ENCODE measurements around the gene IGFBP2. TPM values are rescaled to one million over a fixed set of nuclear protein-coding genes. Genes with fewer than 3 reads are reported as not detected.

The IGFBP2 gene
- total and polyA plus RNA-seq, 2 of the 8 experiments (the other 6 are each of a cell fraction or from before 2014, with no cell fraction given) = 326 to 782 TPM

- H2AFZ ChIP-seq (ENCODE audit: low read length) = no peak overlapping the region
Observed at GRCh38 chr2:216596980-216597509, 36.2 kb upstream of the IGFBP2 start.

More at GRCh38 chr2:216596980-216597509, 36.2 kb upstream of the IGFBP2 start:
- CTCF ChIA-PET (ENCODE audit: partially characterized antibody) = interaction anchor here (0.9 to 1.9 kb wide), 4 partner anchors 19 to 78 kb away, joined by 3 to 6 read pairs (median 4); no protein-coding TSS in a partner anchor
- FAIRE-seq = no peak
- no peak overlapping the region for H2BK120ac ChIP-seq (replicated peaks; ENCODE audit: low read depth, low read length)
- H3K4ac ChIP-seq (replicated peaks; ENCODE audit: insufficient read length, low read depth, low read length) = no peak overlapping the region
- H3K9ac ChIP-seq (replicated peaks in 1 of 4; ENCODE audit: extremely low read depth in 1 of 4, low read depth in 3 of 4, low read length in 3 of 4) = no peak overlapping the region
- H3K23me2 ChIP-seq (ENCODE audit: low read depth, low read length) = no peaks in the 10 kb centered on the region; the same call in 1 of the 2 replicates
- H3K14ac ChIP-seq (ENCODE audit: insufficient read length) = no peak overlapping the region
- no peaks in the 10 kb centered on the region for H3K27me3 ChIP-seq (replicated peaks in 1 of 4; ENCODE audit: control insufficient read depth in 3 of 4, extremely low read depth in 1 of 4, insufficient read depth in 3 of 4, low read length in 3 of 4)
- no peak overlapping the region for H3K56ac ChIP-seq (replicated peaks; ENCODE audit: insufficient read length, low read depth, low read length)
- no peak for TF ChIP-seq CTBP2 (IDR thresholded peaks at IDR 0.05; ENCODE audit: borderline replicate concordance, insufficient read depth, insufficient read length, low read length)
- no peak for TF ChIP-seq YY1 (IDR thresholded peaks at IDR 0.05; ENCODE audit: low read depth, low read length)
- no peak overlapping the region for H3K4me2 ChIP-seq (ENCODE audit: insufficient read depth in 1 of 2, low read depth in 2 of 2, low read length in 2 of 2)
- H3K4me3 ChIP-seq (ENCODE audit: extremely low read depth in 1 of 4, insufficient read depth in 2 of 4, low read depth in 3 of 4, low read length in 4 of 4) = no peak overlapping the region
- WGBS, 2 experiments (ENCODE audit: extremely low coverage in 1 of 2, insufficient coverage in 1 of 2, insufficient read length in 1 of 2, insufficient replicate concordance in 2 of 2, low coverage in 1 of 2, low lambda C conversion rate in 2 of 2, missing lambda C conversion rate in 1 of 2) = 94% methylated on average over 5 of the region's 5 CpGs; no CpG with 5 or more reads in 1 of the 2 experiments
- no peaks in the 10 kb centered on the region for H3K9me3 ChIP-seq (ENCODE audit: insufficient read depth in 2 of 2, low read depth in 1 of 2, low read length in 1 of 2)
- H2BK5ac ChIP-seq (ENCODE audit: low read depth, low read length) = no peak overlapping the region
- H3K18ac ChIP-seq (ENCODE audit: extremely low read depth, low read length) = no peak overlapping the region
- H3K23ac ChIP-seq (ENCODE audit: insufficient read length) = no peak overlapping the region
- H2BK20ac ChIP-seq (ENCODE audit: low read length) = no peak overlapping the region
- no peaks in the 10 kb centered on the region; a peak in 1 of 4 replicates for H3K79me2 ChIP-seq (ENCODE audit: control insufficient read depth in 1 of 2, insufficient read depth in 2 of 2, low read length in 2 of 2)
- no peak overlapping the region for H3K27ac ChIP-seq (ENCODE audit: low read depth, low read length)
- H4K20me1 ChIP-seq (replicated peaks in 1 of 2; ENCODE audit: control insufficient read depth in 1 of 2, insufficient read depth in 2 of 2, low read length in 2 of 2) = no peaks in the 10 kb centered on the region
- POLR2A ChIA-PET (ENCODE audit: partially characterized antibody) = interaction anchor here (0.6 to 1.6 kb wide), 5 partner anchors 10 to 65 kb away, joined by 3 to 6 read pairs (median 3); no protein-coding TSS in a partner anchor
- H2AK5ac ChIP-seq (ENCODE audit: low read depth, low read length) = no peak overlapping the region
- DNase-seq (ENCODE audit: low read depth in 1 of 2, low spot score in 2 of 2) = no peak
- H3K79me1 ChIP-seq (ENCODE audit: low read depth, low read length) = no peaks in the 10 kb centered on the region
- peaks cover 0 to 4% (median 2%) of the 10 kb centered on the region in 4 experiments; a peak in 3 of 7 replicates for H3K4me1 ChIP-seq (replicated peaks in 1 of 4; ENCODE audit: control insufficient read depth in 3 of 4, insufficient read depth in 4 of 4, low read length in 3 of 4)
- H4K91ac ChIP-seq (replicated peaks; ENCODE audit: insufficient read length, low read length) = no peak overlapping the region
- H2BK12ac ChIP-seq (ENCODE audit: low read depth, low read length) = no peak overlapping the region
- H2BK15ac ChIP-seq (ENCODE audit: low read length) = no peak overlapping the region
- H3K36me3 ChIP-seq (ENCODE audit: control insufficient read depth in 2 of 4, insufficient read depth in 4 of 4, low read length in 3 of 4) = no peaks in the 10 kb centered on the region
- H4K8ac ChIP-seq (ENCODE audit: extremely low read depth, insufficient read depth, low read length) = no peak overlapping the region
- no peak overlapping the region for H4K5ac ChIP-seq (ENCODE audit: insufficient read length, low read depth, low read length)

All from H1 (cell line).